Esophagus (tissue), 2 donors: Measurements from ENCODE around the gene SLC22A3. TPM values are rescaled to one million over a fixed set of nuclear protein-coding genes. Genes with fewer than 3 reads are reported as not detected.
A peak's percentile ranks its signal among the peaks of the same experiment; 100 is the strongest.

Experiments
- H3K27ac ChIP-seq, 2 donors: one replicate each; pipeline ENCODE4 v1.5.1; 2013; ENCODE audit warnings: low read depth in 2 of 2, mild to moderate bottlenecking in 2 of 2, inconsistent platforms in 1 of 2, low read length in 1 of 2, moderate library complexity in 1 of 2
- H3K27me3 ChIP-seq, 2 donors: one replicate each; pipeline ENCODE4 v1.6.1; 2013; ENCODE audit warnings: low read length in 2 of 2, control low read depth in 1 of 2, mild to moderate bottlenecking in 1 of 2; ENCODE audit not compliant: insufficient read depth in 2 of 2, control insufficient read depth in 1 of 2
- H3K36me3 ChIP-seq, 2 donors: one replicate each; pipeline ENCODE4 v1.6.1; 2013; ENCODE audit warnings: low read length in 1 of 2; ENCODE audit not compliant: control insufficient read depth in 2 of 2, insufficient read depth in 2 of 2
- H3K4me1 ChIP-seq, 2 donors: one replicate each; pipeline ENCODE4 v1.6.1; 2013; ENCODE audit warnings: low read length in 1 of 2; ENCODE audit not compliant: control insufficient read depth in 2 of 2, insufficient read depth in 2 of 2
- H3K4me3 ChIP-seq, 2 donors: one replicate each; pipeline ENCODE4 v1.5.1; 2013; ENCODE audit warnings: low read length in 2 of 2, mild to moderate bottlenecking in 2 of 2, low read depth in 1 of 2, moderate library complexity in 1 of 2
- H3K9me3 ChIP-seq, 2 donors: one replicate each; pipeline ENCODE4 v1.6.1; 2013; ENCODE audit warnings: mild to moderate bottlenecking in 2 of 2, low read depth in 1 of 2, low read length in 1 of 2, moderate library complexity in 1 of 2; ENCODE audit not compliant: control insufficient read depth in 2 of 2, insufficient read depth in 1 of 2
- WGBS, 2 donors: extraction: QIAGEN DNeasy Blood & Tissue Kit; methylation state at CpG; one replicate each; pipeline ENCODE4 v1.1.7; 2013; 5-methylcytosine and 5-hydroxymethylcytosine counted together
- polyA plus RNA-seq, 2 donors: library from polyadenylated mRNA; stranded (reverse); fragments of 200-250 nt; gene quantifications; one replicate each; pipeline ENCODE4 v1.2.3, GENCODE V29; 2013
- donor health status: healthy with polysubstance abuse.
- donor health status: Bipolar disorder and iron deficiency.

The SLC22A3 gene
- polyA plus RNA-seq, 2 donors, result 3.4 to 5.8 TPM

DNA sequence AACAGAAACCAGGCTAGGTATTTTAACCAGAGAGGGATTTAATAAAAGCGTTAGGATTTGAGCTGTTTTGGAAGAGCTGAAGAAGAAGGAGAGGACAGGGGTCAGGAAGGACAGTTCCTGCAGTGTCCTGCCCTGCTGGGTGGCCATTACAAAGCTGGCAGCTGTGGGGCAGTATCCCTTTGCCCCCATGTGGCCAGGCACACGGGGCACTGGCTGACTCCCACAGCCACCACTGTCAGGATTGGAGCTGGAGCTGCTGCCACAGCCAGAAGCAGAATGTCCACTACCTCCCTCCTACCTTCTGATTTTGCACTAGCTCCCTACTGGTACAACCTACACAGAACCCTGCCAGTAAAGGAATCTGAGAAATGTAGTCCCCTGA is 46.5 kb downstream of the SLC22A3 start:
- no peaks in the 10 kb centered on the region for H3K9me3 ChIP-seq
- WGBS, 2 donors, result 33 to 48% methylated on average over 2 of the region's 2 CpGs
- peak overlapping the region; percentile 11 to 45 for H3K27ac ChIP-seq
- H3K4me3 ChIP-seq, result no peak overlapping the region
- no peaks in the 10 kb centered on the region for H3K27me3 ChIP-seq
- no peaks in the 10 kb centered on the region for H3K36me3 ChIP-seq
- H3K4me1 ChIP-seq, result peaks cover 5 to 18% of the 10 kb centered on the region in 2 donors

DNA sequence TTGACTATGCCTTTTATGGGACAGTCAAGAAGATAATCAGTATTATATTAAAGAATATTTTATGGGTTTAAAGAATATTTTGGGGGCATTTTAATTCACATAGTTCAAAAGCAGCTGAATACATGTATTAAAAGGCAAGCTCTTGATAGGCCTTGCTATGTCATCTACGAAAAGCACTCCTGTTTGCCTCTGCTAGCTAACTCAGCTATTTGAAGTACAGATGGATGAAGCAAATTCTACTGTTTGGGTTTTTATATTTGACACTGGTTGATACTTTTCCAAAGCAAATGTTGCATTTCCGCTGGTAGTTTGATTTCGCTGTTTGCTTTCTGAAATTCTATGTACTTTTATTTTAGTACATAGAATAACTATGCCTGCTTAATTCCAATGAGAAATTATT is 47.0 kb downstream of the SLC22A3 start:
- 93% methylated on average over 3 of the region's 3 CpGs for WGBS, 2 donors
- H3K9me3 ChIP-seq, result no peaks in the 10 kb centered on the region
- no peaks in the 10 kb centered on the region for H3K27me3 ChIP-seq
- H3K4me1 ChIP-seq, result peaks cover 5 to 14% of the 10 kb centered on the region in 2 donors
- no peak overlapping the region for H3K4me3 ChIP-seq
- H3K27ac ChIP-seq, result no peak overlapping the region
- H3K36me3 ChIP-seq, result no peaks in the 10 kb centered on the region

DNA sequence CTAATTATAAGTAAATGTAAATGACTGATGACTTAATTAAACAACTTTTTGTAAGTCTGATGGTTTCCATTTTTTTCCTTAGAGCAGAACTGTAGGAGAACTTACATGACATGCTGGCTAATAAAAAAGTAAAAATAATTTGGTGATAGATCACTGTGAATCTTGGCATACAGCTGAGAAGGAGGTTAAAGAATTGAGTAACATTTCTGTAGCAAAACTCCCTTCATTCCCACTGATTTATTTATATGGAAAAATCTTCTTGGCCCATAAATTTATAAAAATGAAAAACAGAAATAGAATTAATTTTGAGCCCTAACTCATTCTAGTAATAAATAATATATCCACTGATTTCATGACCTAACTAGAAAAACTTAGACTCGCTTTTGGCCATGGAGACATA is 48.1 kb downstream of the SLC22A3 start:
- Histone ChIP-seq H3K27me3 (no peaks in the 10 kb centered on the region), H3K27ac (no peak overlapping the region), H3K9me3 (no peaks in the 10 kb centered on the region), H3K4me3 (no peak overlapping the region), H3K36me3 (no peaks in the 10 kb centered on the region), H3K4me1 (peaks cover 2 to 8% of the 10 kb centered on the region in 2 donors)
- WGBS, 2 donors, result 89% methylated on average over 1 of the region's 1 CpG

DNA sequence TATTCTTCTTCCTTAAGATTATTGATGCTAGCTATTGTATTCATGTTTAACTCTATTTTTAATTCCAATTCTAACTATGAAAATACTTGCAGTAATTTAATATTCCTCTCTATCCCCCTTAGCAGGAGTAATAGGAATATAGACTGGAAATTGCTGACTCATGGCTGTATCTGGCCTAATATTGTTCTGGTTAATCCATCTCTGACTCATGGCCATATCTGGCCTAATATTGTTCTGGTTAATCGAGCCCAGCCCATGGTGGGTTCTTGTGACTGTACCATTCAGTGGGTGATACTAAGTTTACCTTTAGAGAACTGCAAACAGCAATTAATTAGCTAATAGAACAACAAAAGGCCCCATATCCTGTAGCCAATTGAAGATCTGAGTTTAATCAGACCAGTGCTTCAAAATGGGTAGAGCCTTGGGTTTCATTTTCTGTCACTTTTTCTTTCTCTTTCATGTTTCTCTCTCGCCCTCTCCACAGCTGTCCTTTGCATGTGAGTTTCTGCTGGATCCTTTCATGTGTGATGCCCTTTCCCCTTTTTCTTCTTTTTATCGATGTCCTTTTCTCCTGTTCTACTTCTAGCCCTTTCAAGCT is 50.6 kb downstream of the SLC22A3 start:
- Histone ChIP-seq H3K4me1 (peaks cover 2 to 3% of the 10 kb centered on the region in 2 donors), H3K27me3 (no peaks in the 10 kb centered on the region), H3K36me3 (no peaks in the 10 kb centered on the region), H3K27ac (no peak overlapping the region), H3K4me3 (no peak overlapping the region), H3K9me3 (no peaks in the 10 kb centered on the region)
- 57 to 63% methylated on average over 3 of the region's 3 CpGs for WGBS, 2 donors

DNA sequence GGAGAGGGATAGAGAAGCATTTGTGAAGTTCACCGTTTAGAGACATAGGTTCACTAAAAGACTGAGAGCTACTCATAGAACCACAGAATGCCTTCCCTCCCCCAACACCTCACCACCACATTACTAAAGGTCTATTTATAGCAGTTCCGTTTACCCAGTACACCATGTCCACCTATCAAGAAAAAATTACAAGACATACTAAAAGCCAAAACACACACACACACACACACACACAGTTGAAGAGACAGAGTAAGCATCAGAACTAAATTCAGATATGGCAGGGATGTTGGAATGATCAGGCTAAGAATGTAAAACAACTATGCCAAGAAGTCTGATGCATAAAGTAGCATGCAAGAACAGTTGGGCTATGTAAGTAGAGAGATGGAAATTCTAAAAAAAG is 52.3 kb downstream of the SLC22A3 start:
- Histone ChIP-seq H3K36me3 (no peaks in the 10 kb centered on the region), H3K27me3 (no peaks in the 10 kb centered on the region), H3K4me1 (no peaks in the 10 kb centered on the region), H3K4me3 (no peak overlapping the region), H3K27ac (no peak overlapping the region), H3K9me3 (no peaks in the 10 kb centered on the region)
- WGBS, 2 donors, result 50 to 67% methylated on average over 2 of the region's 2 CpGs

DNA sequence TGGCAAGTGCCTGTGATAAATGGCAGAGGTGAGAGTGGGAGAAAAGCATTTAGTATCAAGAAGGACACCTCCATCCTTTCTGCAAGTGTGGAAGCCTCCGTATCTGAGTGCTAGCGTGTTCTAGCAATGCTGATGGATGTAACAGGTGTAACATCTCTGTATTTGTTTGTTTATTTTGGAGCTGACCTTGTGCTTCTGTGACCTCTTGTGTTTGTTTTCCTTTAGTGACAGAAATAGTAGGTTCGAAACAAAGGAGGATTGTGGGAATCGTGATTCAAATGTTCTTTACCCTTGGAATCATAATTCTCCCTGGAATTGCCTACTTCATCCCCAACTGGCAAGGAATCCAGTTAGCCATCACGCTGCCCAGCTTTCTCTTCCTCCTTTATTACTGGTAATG is 60.4 kb downstream of the SLC22A3 start:
- Histone ChIP-seq H3K36me3 (no peaks in the 10 kb centered on the region), H3K27ac (no peak overlapping the region), H3K27me3 (no peaks in the 10 kb centered on the region), H3K9me3 (no peaks in the 10 kb centered on the region), H3K4me1 (no peaks in the 10 kb centered on the region), H3K4me3 (no peak overlapping the region)
- 64 to 65% methylated on average over 5 of the region's 5 CpGs for WGBS, 2 donors

DNA sequence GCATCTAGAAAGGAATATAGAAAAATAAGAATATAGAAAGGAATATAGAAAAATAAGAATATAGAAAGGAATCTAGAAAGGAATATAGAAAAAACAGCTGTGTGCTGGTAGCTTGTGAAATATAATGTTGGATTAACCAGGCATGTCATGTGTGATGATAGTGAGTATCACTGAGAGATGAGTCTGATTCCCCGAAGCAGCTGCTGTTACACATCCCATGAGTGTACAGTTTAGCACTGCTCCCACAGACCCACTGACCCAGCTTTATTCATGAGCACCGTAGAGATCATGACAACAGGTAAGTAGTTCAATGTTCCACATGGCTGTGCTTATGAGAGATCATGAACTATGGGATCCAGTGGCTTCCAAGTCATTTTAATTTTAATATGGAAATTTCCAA is 64.8 kb downstream of the SLC22A3 start:
- H3K4me3 ChIP-seq, result no peak overlapping the region
- no peaks in the 10 kb centered on the region for H3K9me3 ChIP-seq
- no peaks in the 10 kb centered on the region for H3K4me1 ChIP-seq
- H3K27me3 ChIP-seq, result no peaks in the 10 kb centered on the region
- H3K36me3 ChIP-seq, result no peaks in the 10 kb centered on the region
- 86 to 98% methylated on average over 2 of the region's 2 CpGs for WGBS, 2 donors
- H3K27ac ChIP-seq, result no peak overlapping the region

DNA sequence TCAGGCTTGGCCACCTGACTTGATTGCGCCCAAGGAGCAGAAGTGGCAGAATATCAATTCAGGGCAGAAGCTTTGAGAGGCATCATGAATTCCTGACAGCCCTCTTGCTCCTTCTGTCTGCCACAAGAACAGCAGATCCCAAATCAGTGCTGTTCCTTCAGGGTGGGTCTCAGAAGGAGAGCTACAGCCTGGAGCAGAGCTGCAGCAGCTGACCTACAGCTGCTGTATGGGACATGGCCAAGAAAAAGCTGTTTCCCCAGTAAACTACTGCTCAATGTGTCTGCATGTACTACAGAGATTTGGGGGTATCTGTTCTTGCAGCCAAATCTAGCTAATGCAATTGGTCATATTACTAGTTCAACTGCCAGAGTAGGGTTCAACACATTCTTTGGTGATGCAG is 69.0 kb downstream of the SLC22A3 start:
- no peaks in the 10 kb centered on the region for H3K36me3 ChIP-seq
- no peaks in the 10 kb centered on the region for H3K9me3 ChIP-seq
- no peaks in the 10 kb centered on the region for H3K4me1 ChIP-seq
- WGBS, 2 donors, result 82 to 100% methylated on average over 1 of the region's 1 CpG
- no peaks in the 10 kb centered on the region for H3K27me3 ChIP-seq
- no peak overlapping the region for H3K4me3 ChIP-seq
- H3K27ac ChIP-seq, result no peak overlapping the region

DNA sequence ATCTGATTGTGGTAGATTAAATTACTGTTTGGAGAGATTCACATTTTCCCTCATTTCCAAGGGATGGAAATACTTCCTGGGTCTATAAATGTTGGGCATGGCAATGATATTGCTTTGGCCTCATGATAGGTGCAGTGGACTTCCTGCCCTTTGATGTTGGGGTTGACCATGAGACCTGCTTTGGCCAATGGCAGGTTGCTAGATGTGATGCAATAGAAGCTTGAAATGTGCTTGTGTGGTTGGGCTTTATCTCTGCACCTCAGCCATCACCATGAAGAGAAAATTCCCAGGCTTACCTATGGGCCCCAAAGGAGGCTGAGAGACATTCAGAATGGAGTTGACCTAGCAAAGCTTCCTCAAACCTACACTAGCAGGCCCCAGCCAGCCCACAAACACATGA is 69.4 kb downstream of the SLC22A3 start:
- Histone ChIP-seq H3K9me3 (no peaks in the 10 kb centered on the region), H3K36me3 (no peaks in the 10 kb centered on the region), H3K27ac (no peak overlapping the region), H3K4me3 (no peak overlapping the region), H3K27me3 (no peaks in the 10 kb centered on the region), H3K4me1 (no peaks in the 10 kb centered on the region)

DNA sequence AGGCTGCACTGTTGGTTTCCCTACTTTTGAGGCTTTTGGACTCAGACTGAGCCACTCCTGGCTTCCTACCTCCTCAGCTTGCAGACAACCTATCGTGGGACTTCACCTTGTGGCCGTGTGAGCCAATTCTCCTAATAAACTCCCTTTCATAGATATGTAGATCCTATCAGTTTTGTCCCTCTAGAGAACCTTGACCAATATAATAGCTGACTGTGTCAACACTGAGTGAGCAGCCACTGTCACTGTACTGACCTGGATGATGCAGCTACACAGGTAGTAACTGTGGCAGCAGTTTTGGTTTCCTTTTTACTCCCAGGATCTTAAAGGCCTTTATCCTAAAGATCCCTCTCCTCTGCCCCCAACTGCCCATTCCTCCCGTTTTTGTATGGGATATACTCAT is 70.2 kb downstream of the SLC22A3 start:
- 70 to 82% methylated on average over 3 of the region's 3 CpGs for WGBS, 2 donors

More for the DNA sequence above, 70.2 kb downstream of the SLC22A3 start:
- H3K36me3 ChIP-seq, result no peaks in the 10 kb centered on the region
- H3K27ac ChIP-seq, result no peak overlapping the region
- H3K27me3 ChIP-seq, result no peaks in the 10 kb centered on the region
- H3K9me3 ChIP-seq, result no peaks in the 10 kb centered on the region
- no peak overlapping the region for H3K4me3 ChIP-seq
- H3K4me1 ChIP-seq, result no peaks in the 10 kb centered on the region
